MM.1S (cell line): ENCODE measurements around the gene AHNAK.
"Not testable (repeated sequence)": the region's sequence is repeated elsewhere in the genome, so short reads cannot be mapped to it uniquely, and the experiment has no call there.

Source experiments
- DNase-seq: peaks from one replicate; pipeline ENCODE4 v3.0.0-alpha.2; 2015
- H2AFZ ChIP-seq: fragments of 300-600 bp; sonication (generic); 2 replicates; pipeline ENCODE4 v1.6.0; 2016; ENCODE audit warnings: antibody characterized with exemption, low read length
- H3F3A ChIP-seq: fragments of 300-600 bp; sonication (generic); 2 replicates; pipeline ENCODE4 v1.6.1; 2016; ENCODE audit warnings: mild to moderate bottlenecking, antibody characterized with exemption, low read length, moderate library complexity, mixed read lengths; ENCODE audit not compliant: insufficient read depth
- H3K27ac ChIP-seq: fragments of 300-600 bp; sonication (generic); 2 replicates; pipeline ENCODE4 v1.5.1; 2016; ENCODE audit warnings: mild to moderate bottlenecking, low read length
- H3K27me3 ChIP-seq: fragments of 300-600 bp; sonication (generic); replicated peaks from 2 replicates; pipeline ENCODE4 v1.6.0; 2016; ENCODE audit warnings: low read length; ENCODE audit not compliant: insufficient read depth
- H3K36me3 ChIP-seq: fragments of 300-600 bp; sonication (generic); replicated peaks from 2 replicates; pipeline ENCODE4 v1.6.1; 2016; ENCODE audit warnings: mild to moderate bottlenecking, low read length, mixed read lengths; ENCODE audit not compliant: insufficient read depth
- H3K4me1 ChIP-seq: fragments of 300-600 bp; sonication (generic); 2 replicates; pipeline ENCODE4 v1.6.1; 2016; ENCODE audit warnings: low read length, mixed read lengths
- H3K4me2 ChIP-seq: fragments of 300-600 bp; sonication (generic); 2 replicates; pipeline ENCODE4 v1.6.0; 2016; ENCODE audit warnings: low read depth, low read length
- H3K4me3 ChIP-seq: fragments of 300-600 bp; sonication (generic); 2 replicates; pipeline ENCODE4 v1.5.1; 2016; ENCODE audit warnings: low read length, mixed read lengths
- H3K79me2 ChIP-seq: fragments of 300-600 bp; sonication (generic); 2 replicates; pipeline ENCODE4 v1.6.1; 2016; ENCODE audit warnings: mixed run types, low read length, mixed read lengths
- H3K9ac ChIP-seq: fragments of 300-600 bp; sonication (generic); 2 replicates; pipeline ENCODE4 v1.6.1; 2016; ENCODE audit warnings: low read length, mixed read lengths
- H3K9me2 ChIP-seq: fragments of 300-600 bp; sonication (generic); replicated peaks from 2 replicates; pipeline ENCODE4 v1.6.1; 2016; ENCODE audit warnings: mild to moderate bottlenecking, low read length, mixed read lengths; ENCODE audit not compliant: insufficient read depth
- H3K9me3 ChIP-seq: fragments of 300-600 bp; sonication (generic); replicated peaks from 2 replicates; pipeline ENCODE4 v1.6.1; 2016; ENCODE audit warnings: mild to moderate bottlenecking, low read length, mixed read lengths; ENCODE audit not compliant: insufficient read depth
- H4K20me1 ChIP-seq: fragments of 300-600 bp; sonication (generic); 2 replicates; pipeline ENCODE4 v1.6.1; 2016; ENCODE audit warnings: mild to moderate bottlenecking, low read length, moderate library complexity, mixed read lengths; ENCODE audit not compliant: insufficient read depth
- EZH2 ChIP-seq: fragments of 300-600 bp; sonication (generic); optimal IDR thresholded peaks from 2 replicates; pipeline ENCODE3; 2017; ENCODE audit warnings: low read depth, mild to moderate bottlenecking, antibody characterized with exemption, low read length, mixed read lengths
- EZH2phosphoT487 ChIP-seq: fragments of 300-600 bp; sonication (generic); IDR thresholded peaks from 2 replicates; pipeline ENCODE4 v1.6.1; 2018; ENCODE audit warnings: antibody characterized with exemption, low read length
- TF ChIP-seq, protein P1 (sequence below): fragments of 300-600 bp; sonication (generic); IDR thresholded peaks from 2 replicates; pipeline ENCODE4 v1.5.1; 2016; ENCODE audit warnings: antibody characterized with exemption, low read length, mixed read lengths

AHNAK gene

DNA sequence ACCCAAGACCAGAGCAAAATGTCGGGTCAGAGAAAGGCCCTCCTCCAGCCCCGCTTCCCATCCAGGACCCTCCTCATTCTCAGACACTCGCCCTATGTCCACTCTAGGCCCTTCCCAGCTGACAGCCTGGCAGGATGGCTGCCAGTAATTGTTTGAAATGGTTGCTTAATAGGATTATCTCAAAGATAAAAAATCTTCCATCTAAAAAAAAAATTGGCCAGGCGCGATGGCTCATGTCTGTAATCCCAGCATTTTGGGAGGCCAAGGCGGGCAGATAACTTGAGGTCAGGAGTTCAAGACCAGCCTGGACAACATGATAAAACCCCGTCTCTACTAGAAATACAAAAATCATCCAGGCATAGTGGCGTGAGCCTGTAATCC is 95.4 kb downstream of the AHNAK start:
- no peak for TF ChIP-seq EZH2phosphoT487
- TF ChIP-seq EZH2, result no peak
- TF ChIP-seq, protein P1, sequence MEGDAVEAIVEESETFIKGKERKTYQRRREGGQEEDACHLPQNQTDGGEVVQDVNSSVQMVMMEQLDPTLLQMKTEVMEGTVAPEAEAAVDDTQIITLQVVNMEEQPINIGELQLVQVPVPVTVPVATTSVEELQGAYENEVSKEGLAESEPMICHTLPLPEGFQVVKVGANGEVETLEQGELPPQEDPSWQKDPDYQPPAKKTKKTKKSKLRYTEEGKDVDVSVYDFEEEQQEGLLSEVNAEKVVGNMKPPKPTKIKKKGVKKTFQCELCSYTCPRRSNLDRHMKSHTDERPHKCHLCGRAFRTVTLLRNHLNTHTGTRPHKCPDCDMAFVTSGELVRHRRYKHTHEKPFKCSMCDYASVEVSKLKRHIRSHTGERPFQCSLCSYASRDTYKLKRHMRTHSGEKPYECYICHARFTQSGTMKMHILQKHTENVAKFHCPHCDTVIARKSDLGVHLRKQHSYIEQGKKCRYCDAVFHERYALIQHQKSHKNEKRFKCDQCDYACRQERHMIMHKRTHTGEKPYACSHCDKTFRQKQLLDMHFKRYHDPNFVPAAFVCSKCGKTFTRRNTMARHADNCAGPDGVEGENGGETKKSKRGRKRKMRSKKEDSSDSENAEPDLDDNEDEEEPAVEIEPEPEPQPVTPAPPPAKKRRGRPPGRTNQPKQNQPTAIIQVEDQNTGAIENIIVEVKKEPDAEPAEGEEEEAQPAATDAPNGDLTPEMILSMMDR, result no peak

DNA sequence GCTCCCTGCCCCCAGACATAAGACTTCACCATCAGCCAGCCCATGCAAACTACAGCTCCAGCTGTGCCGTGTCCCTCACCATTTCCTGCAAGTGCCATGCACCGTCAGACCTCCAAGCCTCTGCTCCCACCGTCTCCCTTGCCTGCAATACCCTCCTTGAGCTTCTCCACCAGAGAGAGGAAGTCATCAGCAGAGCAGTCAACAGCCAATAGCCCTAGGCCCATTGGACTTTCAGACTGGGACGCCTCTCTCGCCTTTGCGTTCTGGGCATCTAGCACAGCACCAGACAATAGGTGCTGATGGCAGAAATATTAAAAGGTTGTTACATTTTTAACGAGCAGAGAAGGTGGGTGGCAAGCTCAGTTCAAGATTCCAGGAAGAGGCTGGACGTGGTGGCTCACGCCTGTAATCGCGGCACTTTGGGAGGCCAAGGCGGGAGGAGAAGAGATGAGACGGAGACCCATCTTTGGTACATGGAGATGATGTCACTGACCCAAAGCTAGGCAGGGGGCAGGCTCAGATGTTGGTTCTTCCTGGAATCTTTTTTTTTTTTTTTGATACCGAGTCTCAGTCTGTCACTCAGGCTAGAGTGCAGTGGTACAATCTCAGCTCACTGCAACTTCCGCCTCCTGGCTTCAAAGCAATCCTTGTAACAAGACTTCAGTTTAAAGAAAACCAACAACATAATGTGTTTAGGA is 95.9 kb downstream of the AHNAK start:
- no peak for DNase-seq
- Histone ChIP-seq H3F3A (no peaks in the 10 kb centered on the region), H3K4me3 (no peak overlapping the region), H4K20me1 (no peaks in the 10 kb centered on the region), H3K27me3 (no peaks in the 10 kb centered on the region), H3K9me3 (no peaks in the 10 kb centered on the region), H2AFZ (no peak overlapping the region), H3K36me3 (no peaks in the 10 kb centered on the region), H3K79me2 (no peaks in the 10 kb centered on the region), H3K9ac (no peak overlapping the region), H3K4me2 (no peak overlapping the region), H3K27ac (no peak overlapping the region), H3K4me1 (peaks cover 8% of the 10 kb centered on the region), H3K9me2 (no peaks in the 10 kb centered on the region)
- TF ChIP-seq EZH2phosphoT487 (no peak), EZH2 (no peak)
- TF ChIP-seq, protein P1, result no peak

More for the DNA sequence above, 95.4 kb downstream of the AHNAK start:
- no peak overlapping the region for H3K4me3 ChIP-seq
- H3K79me2 ChIP-seq, result no peaks in the 10 kb centered on the region
- H3K9ac ChIP-seq, result no peak overlapping the region
- no peak overlapping the region for H3K27ac ChIP-seq
- H4K20me1 ChIP-seq, result no peaks in the 10 kb centered on the region
- H3K9me3 ChIP-seq, result no peaks in the 10 kb centered on the region
- no peaks in the 10 kb centered on the region for H3K9me2 ChIP-seq
- no peaks in the 10 kb centered on the region for H3K36me3 ChIP-seq
- no peaks in the 10 kb centered on the region for H3K27me3 ChIP-seq
- no peaks in the 10 kb centered on the region for H3F3A ChIP-seq
- H3K4me1 ChIP-seq, result peaks cover 8% of the 10 kb centered on the region
- H2AFZ ChIP-seq, result no peak overlapping the region
- DNase-seq, result no peak
- H3K4me2 ChIP-seq, result no peak overlapping the region

DNA sequence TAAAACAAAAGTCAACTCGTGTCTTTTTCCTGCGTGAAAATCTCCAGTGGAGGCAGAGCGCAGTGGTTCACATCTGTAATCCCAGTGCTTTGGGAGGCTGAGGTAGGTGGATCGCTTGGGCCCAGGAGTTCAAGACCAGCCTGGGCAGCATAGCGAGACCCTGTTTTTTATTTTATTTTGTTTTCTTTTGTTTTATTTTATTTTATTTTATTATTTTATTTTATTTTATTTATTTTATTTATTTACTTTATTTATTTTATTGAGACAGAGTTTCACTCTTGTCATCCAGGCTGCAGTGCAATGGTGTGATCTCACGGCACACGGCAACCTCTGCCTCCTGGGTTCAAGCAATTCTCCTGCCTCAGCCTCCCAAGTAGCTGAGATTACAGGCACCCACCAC is 96.7 kb downstream of the AHNAK start:
- H3K4me1 ChIP-seq, H3F3A ChIP-seq, H4K20me1 ChIP-seq, H3K4me3 ChIP-seq, H3K27me3 ChIP-seq, H3K79me2 ChIP-seq, H3K9ac ChIP-seq, H3K4me2 ChIP-seq, H3K27ac ChIP-seq, H3K9me2 ChIP-seq, H3K9me3 ChIP-seq, DNase-seq, H3K36me3 ChIP-seq: not testable (repeated sequence)
- 0 out of 2 replicates have a peak overlapping the region, but pooled peaks have one; percentile 43 for H2AFZ ChIP-seq

DNA sequence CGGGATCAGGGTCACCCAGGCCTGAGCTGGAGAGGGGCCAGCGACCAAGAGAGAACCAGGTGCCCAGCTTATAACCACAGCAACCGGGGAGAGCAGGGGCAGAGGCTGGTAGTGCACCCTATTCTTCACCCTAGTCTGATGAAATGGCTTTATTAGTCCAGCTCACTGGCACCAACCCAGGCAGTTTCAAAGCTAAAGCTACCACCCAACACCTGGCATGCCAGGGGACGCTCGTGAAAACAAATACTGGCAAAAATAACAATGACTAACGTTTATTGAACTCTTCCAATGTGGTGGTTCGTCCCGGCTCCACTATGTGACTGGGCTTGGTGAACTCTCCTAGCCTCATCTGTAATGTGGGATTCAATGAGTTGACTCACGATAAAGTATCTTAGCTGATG is 97.2 kb downstream of the AHNAK start:
- H3K9ac ChIP-seq, result no peak overlapping the region
- H2AFZ ChIP-seq, result 0 out of 2 replicates have a peak overlapping the region, but pooled peaks have one; percentile 43
- no peaks in the 10 kb centered on the region for H4K20me1 ChIP-seq
- TF ChIP-seq, protein P1, result no peak
- no peak for TF ChIP-seq EZH2phosphoT487
- no peak for TF ChIP-seq EZH2
- H3K4me2 ChIP-seq, result 0 out of 2 replicates have a peak overlapping the region, but pooled peaks have one; percentile 2
- H3K4me3 ChIP-seq, result no peak overlapping the region
- peaks cover 8% of the 10 kb centered on the region for H3K4me1 ChIP-seq
- H3K79me2 ChIP-seq, result no peaks in the 10 kb centered on the region
- H3F3A ChIP-seq, result no peaks in the 10 kb centered on the region
- no peaks in the 10 kb centered on the region for H3K27me3 ChIP-seq
- no peaks in the 10 kb centered on the region for H3K9me2 ChIP-seq
- peak overlapping the region; percentile 8; the same call in 1 of the 2 replicates for H3K27ac ChIP-seq
- H3K9me3 ChIP-seq, result no peaks in the 10 kb centered on the region
- DNase-seq, result peak; percentile 26
- no peaks in the 10 kb centered on the region for H3K36me3 ChIP-seq
